HG03442 (cell line): Measurements from ENCODE around the gene RRBP1.

Source experiments
- ATAC-seq: cut with Tn5 transposase; IDR thresholded peaks from one replicate; pipeline ENCODE4 v1.9.1; 2021; ENCODE audit warnings: mild to moderate bottlenecking, moderate library complexity; ENCODE audit not compliant: unreplicated experiment

The RRBP1 gene

GRCh38 chr20:17651129-17651759 lies 30.8 kb downstream of the RRBP1 start:
- no peak for ATAC-seq

GRCh38 chr20:17650301-17651128 lies 31.5 kb downstream of the RRBP1 start:
- ATAC-seq, result no peak

- no peak for ATAC-seq
Observed at GRCh38 chr20:17648791-17649730, 33.0 kb downstream of the RRBP1 start.

DNA sequence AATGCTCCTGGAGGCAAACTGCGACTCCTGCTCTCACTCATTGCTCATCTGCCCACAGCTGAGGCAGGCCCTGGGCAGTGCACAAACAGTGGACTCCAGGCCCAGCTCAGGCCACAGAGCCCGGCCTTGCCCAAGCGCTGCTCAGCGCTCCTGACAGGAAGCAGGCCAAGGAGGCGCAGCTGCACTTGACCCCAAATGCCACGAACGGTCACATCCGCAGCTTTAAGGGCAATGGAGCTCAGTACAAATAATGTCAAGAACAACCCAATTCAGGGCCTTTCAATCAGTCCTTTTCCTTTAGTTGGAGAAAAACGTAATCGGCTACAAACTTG lies 33.8 kb downstream of the RRBP1 start:
- no peak for ATAC-seq

DNA sequence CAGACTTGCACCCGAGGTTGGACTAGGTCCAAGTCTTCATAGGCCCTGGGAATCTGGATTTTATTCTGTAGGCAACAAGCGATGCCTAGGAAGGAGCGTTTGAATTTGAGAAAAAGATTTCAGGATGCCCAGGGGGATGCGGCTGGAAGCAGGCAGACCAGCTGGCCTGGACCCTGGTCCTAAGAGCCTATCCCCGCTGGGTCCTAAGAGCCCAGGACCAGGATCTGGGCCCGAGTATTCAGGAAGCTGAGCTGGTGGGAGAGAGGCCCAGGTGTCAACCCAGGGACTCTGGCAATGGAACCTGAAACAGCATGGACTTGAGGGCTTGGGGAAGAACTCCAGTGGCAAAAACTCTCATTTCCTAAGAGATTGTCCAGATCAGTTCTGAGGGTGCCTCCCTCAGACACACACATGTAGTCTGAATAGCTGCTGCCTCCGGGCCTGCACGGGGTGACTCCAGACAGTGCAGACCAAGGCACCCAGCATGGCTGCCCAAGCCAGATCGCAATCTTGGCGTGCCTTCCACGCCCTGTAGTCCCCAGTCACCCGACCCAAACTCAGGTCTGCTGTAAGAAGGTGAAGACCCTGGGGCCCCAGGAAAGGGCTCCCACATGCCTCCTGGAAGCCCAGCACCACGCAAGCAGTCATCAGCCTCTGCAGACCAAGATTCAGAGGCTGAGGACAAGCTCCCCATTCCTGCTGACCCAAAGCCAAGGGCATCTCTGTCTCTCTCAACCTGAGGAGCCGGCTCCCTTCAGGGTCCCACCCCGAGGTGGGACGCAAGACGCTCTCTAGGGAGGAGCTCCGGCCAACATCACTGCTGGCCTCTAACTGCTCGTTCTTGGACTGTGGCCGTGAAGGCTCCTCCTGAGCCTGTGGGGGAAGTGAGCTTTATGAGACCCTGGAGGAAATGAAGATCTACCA lies 34.4 kb downstream of the RRBP1 start:
- ATAC-seq, result no peak

- no peak for ATAC-seq
Observed at GRCh38 chr20:17646961-17647301, 35.1 kb downstream of the RRBP1 start.

DNA sequence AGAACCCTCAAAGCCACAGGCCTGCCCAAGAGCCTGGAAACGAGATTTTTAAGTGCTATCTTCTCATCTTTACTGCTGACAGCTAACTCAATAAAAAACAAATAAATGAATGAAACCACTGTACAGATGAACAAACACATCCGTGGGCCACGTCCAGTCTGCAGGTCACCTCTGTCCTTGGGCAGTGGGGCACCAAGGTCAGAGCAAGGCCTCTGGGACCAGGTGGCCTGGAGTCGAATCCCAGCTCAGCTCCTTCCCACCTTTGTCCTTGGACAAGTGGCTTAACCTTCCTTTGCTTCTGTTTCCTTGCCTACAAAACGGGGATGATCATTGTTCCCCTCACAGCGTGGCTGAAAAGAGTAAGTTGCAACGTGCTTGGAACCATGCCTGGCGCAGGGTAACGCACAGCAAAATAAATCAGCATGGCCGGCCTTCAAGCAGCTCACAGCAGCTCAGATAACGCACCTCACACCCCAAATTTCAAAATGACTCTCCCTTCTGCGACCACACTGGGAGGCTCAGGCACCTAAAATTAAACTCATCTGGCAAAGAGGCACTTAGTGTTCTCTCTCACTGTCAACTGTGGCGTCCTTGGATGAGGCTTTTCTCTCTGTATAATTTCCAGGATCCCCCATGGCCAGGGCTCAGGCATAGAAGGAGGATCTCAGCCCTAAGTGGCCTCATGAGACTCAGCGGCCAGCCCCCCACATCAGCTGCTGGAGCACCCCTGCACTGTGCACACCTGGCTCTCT lies 35.7 kb downstream of the RRBP1 start:
- ATAC-seq, result no peak

DNA sequence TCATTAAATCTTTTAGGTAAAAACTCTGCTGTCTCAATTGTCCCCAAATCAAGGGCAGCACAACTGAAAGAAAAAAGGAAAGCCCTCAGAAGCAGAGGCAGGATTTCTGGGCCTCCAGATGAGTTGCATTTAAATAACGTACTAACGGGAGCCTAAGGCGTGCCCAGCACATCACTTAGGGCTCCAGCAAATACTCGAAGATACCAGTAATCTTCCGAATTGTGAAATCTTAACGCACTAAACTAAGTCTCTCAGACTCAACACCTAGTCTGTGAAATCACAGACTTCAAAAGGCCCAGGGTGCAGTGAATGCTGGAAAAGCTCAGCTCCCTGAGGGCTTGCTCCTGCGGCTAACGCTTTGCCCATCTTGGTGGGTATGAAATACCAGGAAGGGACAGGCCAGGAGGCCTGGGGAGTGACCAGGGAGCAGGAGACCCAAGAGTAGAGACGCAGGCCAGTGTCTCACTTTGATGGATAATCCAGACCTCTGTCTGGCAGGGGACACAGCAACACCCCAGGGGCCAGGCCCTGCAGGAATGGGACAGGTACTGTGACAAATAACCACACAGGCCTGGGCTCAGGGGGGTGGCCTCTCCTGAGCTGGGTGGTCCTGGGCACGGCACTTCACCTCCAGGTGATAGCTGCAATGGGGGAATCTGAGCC lies 36.4 kb downstream of the RRBP1 start:
- ATAC-seq, result no peak

DNA sequence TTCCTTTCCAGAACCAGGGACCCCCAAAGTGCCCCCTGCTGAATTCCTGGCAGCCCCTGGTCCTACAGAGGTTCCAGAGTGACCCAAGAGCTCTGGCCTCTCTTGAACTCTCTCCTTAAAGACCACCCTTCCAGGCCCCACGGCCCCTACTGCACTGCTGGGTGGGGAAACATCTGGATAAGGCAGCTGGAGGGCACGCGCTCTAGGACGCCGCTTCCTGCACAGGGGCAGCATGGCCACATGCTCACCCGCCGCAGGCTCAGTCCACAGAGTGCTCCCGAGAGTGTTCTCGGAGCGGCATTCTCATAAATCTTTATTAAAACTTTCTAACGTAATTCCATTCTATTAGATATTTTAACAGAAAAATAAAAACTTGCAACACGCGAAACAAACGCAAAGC lies 37.0 kb downstream of the RRBP1 start:
- ATAC-seq, result no peak

GRCh38 chr20:17644451-17644850 lies 37.6 kb downstream of the RRBP1 start:
- ATAC-seq, result no peak

GRCh38 chr20:17643531-17644188 lies 38.4 kb downstream of the RRBP1 start:
- ATAC-seq, result no peak

DNA sequence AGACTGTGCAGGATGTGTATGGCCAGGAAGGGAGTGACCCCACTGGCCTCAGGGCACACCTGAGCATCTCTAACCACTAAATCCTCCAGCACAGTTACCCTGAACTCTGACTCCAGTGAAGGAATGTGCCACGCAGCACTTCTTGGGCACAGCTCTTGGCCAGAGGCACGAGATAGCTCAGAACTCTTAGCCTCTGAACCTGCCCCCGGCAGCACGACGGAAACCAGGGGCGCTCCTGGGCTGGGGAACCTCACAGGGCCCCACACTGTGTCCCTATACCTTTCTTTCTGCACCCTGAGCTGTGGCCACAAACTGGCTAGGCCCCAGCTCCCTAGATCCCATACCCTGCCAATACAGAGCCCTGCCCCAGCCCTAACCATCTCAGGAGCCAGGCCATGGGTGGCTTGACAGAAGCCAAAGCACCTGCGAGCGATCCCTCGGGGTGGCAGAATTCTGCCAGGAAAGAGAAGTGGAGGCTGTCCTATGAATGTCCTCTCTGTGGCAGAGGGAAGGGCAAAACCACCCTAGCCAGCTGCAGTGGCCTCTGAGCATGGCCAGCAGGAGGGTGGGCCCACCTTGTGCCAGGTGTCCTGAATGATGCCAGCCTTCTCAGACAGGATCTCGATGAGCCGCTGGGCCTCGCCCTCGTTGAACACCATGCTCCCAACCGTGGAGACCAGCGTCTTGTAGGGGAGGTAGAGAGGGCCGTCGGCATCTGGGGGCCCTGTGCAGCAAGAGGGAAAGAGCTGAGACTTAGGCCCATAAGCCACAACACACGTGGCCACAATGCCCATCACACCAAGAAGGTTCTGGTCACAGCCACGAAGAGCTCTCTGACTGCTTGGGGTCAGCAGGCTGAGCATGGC lies 39.4 kb downstream of the RRBP1 start:
- ATAC-seq, result no peak

DNA sequence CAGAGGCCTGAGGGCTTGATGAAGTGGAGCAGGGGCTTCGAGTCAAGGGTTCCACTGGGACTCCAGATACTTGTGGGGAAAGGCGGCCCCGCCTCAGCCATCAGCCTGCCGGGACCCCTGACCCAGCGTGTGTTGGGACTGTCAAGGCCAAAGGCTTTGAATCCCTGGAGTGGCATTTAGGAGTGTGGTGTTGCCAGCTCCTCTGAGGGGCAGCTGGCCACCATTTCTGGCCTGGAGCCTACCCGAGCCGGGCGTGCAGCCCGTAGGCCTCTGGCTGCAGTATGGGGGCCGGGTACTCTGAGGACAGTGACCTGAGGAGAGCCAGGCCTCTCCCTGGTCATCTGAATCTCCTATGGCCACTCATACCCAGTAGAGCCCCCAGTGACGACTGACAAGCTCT lies 40.0 kb downstream of the RRBP1 start:
- ATAC-seq, result no peak

DNA sequence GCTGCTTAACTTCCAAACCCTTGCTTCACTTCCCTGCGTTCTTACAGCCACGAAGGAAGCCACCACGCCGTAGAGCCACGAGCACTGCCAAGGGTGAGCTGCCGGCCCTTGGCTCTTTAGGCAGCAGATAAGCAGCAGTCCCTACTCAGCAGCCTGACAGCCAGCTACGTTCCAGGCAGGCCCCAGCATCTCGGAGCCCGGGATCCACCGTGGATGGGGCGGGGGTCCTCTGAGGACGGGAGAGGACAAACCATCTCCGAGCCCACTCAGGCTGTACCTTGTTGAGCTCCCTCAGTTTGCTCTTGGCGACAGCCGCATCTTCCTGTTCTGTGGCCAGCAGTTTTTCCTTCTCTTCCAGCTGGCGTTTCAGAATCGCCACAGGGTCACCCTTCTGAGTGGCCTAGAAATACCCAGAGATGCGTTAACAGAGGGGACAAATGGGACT lies 40.5 kb downstream of the RRBP1 start:
- ATAC-seq, result no peak

DNA sequence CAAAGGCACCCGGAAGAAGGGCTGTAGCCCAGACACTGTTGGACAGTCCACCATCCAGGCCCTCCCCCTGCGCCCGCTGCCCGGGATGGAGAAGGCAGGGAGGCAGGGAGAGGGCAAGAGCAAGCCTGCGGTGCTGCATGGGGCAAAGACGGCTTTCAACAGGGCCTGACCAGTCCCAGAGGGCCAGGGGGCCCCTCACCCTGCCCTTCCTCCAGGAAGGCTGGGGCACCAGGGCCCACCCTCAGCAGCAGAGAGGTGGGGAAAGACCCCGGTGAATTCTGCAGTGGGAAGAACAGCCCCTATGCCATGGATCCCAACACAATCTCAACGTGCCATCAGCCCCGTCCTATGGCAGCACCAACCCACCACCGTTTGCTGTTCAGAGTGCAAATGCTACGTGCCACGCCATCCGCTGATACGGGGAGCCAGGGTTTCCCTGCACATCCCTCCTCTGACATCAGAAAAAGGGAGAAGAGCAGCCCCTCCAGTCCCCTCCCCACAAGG lies 41.1 kb downstream of the RRBP1 start:
- ATAC-seq, result no peak

- no peak for ATAC-seq
Observed at GRCh38 chr20:17640146-17640874, 41.7 kb downstream of the RRBP1 start.

DNA sequence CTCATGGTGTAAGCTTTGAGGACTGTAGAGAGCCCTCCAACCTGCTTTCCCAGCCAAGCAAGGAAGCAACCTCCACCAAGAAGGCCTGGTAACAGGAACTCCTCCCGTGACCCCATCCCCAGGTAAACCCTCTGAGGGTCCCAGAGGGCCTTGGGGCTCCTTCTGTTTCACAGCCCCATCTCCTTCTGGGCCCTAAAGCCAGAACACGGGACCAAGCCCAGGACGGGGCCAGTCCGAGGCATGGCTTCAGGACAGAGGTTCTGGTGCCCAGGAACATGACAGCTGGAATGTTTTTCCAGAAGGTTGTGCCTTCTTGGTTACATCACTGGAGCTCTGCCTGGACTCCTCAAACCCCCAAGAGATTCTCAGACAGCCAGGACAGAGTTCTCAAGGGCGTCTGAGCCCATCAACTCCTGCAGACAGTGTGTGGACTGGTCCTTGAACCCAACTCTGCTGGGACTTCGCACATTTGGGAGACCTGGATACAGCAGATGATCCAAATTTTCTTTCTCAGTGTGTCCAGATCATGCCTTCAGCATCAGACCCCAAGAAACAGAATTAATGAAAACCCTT lies 43.1 kb downstream of the RRBP1 start:
- ATAC-seq, result no peak
